Ovary (tissue), 10 donors: ENCODE data around the gene PWWP2B. TPM values are rescaled to one million over a fixed set of nuclear protein-coding genes. Genes with fewer than 3 reads are reported as not detected.

Experiments used
- DNase-seq, 5 donors: peaks; one replicate each; pipeline ENCODE4 v3.0.0-alpha.2; 2019 to 2020
- H3K27ac ChIP-seq, 2 donors: fragments of 200-600 bp; one replicate each; pipeline versions ENCODE4 v1.5.1 to v1.8.0; 2019 to 2022
- H3K27me3 ChIP-seq: fragments of 200-600 bp; one replicate; pipeline ENCODE4 v1.8.0; 2022
- H3K36me3 ChIP-seq: fragments of 200-600 bp; sonication (generic); one replicate; pipeline ENCODE4 v1.5.1; 2019
- H3K4me1 ChIP-seq: one replicate; pipeline ENCODE4 v1.8.1; 2013; ENCODE audit warnings: mild to moderate bottlenecking, moderate library complexity; ENCODE audit not compliant: insufficient read depth
- H3K4me3 ChIP-seq: fragments of 200-600 bp; sonication (generic); one replicate; pipeline ENCODE4 v1.5.1; 2017
- H3K9me3 ChIP-seq, 2 donors: fragments of 200-600 bp in 1 of 2; sonication (generic) in 1 of 2; one replicate each; pipeline versions ENCODE4 v1.5.1 to v1.8.1; 2013 to 2019; ENCODE audit warnings: mild to moderate bottlenecking in 1 of 2, moderate library complexity in 1 of 2
- EP300 ChIP-seq: sonication (generic); formaldehyde crosslinking; IDR thresholded peaks from one replicate; pipeline ENCODE4 v1.6.1; 2017; ENCODE audit warnings: antibody characterized with exemption
- POLR2A ChIP-seq: fragments of 450-650 bp; IDR thresholded peaks from one replicate; pipeline ENCODE4 v1.6.1; 2017; ENCODE audit warnings: antibody characterized with exemption, mild to moderate bottlenecking, moderate library complexity
- WGBS, 3 donors: extraction: QIAGEN DNeasy Blood & Tissue Kit in 1 of 3; methylation state at CpG; one replicate each; pipeline versions ENCODE4 v1.1.5 to v1.1.7; 2013 to 2017; 5-methylcytosine and 5-hydroxymethylcytosine counted together
- intact Hi-C, 4 donors: fragments of 100-400 bp; cut with DNase I; formaldehyde crosslinking; loops; one replicate each; pipeline versions ENCODE4 v1.11.0 to v1.15.1; 2022 to 2023
- long read RNA-seq, 3 donors: library from polyadenylated mRNA in 2 of 3; unstranded in 2 of 3; transcript quantifications; one replicate each; pipeline ENCODE4 v2.0.0 and lab custom pipeline, GENCODE V29; 2021 to 2026
- polyA plus RNA-seq, 2 donors: library from polyadenylated mRNA; stranded (reverse); fragments of 200-250 nt in 1 of 2; fragments of 350-450 nt in 1 of 2; fragmentation: Illumina TruSeq in 1 of 2; extraction: RNeasy Lipid Tissue Mini Kit (QIAGEN cat#74804) in 1 of 2; gene quantifications; one replicate each; pipeline ENCODE4 v1.2.3, GENCODE V29; 2013 to 2014
- total RNA-seq, 7 donors: library from RNA; depleted of rRNA in 2 of 7; stranded (reverse); fragments of >200 nt in 2 of 7; fragmentation: NEBNext Ultra II Directional in 3 of 7; extraction: Animal tissue kit (Norgen Biotek cat#: 25700) in 3 of 7; gene quantifications; one replicate each; pipeline versions ENCODE4 v1.1.0 to v1.2.4, GENCODE V29; 2016 to 2023
- TF ChIP-seq, protein P1 (sequence below), 3 donors: fragments of 450-650 bp in 2 of 3; fragments of 200-600 bp in 1 of 3; IDR thresholded peaks; one replicate each; pipeline versions ENCODE4 v1.5.1 to v1.8.0; 2016 to 2022; ENCODE audit warnings: antibody characterized with exemption in 3 of 3, mild to moderate bottlenecking in 1 of 3
- donor health status: DM: no; HTN: no; CAD: no; lungs with moderate emphysema.
- donor health status: DM: no; HTN: no; CAD: no.
- donor health status: Bipolar disorder and iron deficiency.
- donor health status: DM: yes; HTN: yes; CAD: no.
- donor health status: DM: no; HTN: no; CAD: no.
- donor health status: DM: yes; HTN: yes; CAD: no.

PWWP2B gene
- total RNA-seq = 10 to 100 TPM in 6 of 7 donors, 1 to 10 TPM in 1; 7.3 to 26.0 (median 17.6) TPM
- polyA plus RNA-seq = 1 to 10 TPM; 1.1 to 8.5 TPM
- long read RNA-seq, donor 1, partial matches to known transcripts = 14 of 16 reads
- long read RNA-seq, donor 1, other reads (novel, unspliced or antisense) = 2 of 16 reads
- long read RNA-seq, donor 2, partial matches to known transcripts = 0 of 3 reads
- long read RNA-seq, donor 2, other reads (novel, unspliced or antisense) = 0 of 3 reads
- long read RNA-seq, donor 3, transcript PWWP2B-201 (3 exons, 2,651 nt) = major isoform, 28 of 41 reads
- long read RNA-seq, donor 3, partial matches to known transcripts = 8 of 41 reads
- long read RNA-seq, donor 3, other reads (novel, unspliced or antisense) = 3 of 41 reads

GRCh38 chr10:132397036-132397541 is at the start of gene PWWP2B:
TSS of gene PWWP2B (plus strand) at chr10:132397200. CDS start at chr10:132397227, 27 bp downstream.
- intact Hi-C loops = loop anchor here in 2 of 4 donors (10.0 kb wide), 2 partner anchors 138 to 248 kb away; partner anchors contain the start of gene INPP5A (in 1 of the 2)
- TF ChIP-seq POLR2A = no peak
- TF ChIP-seq EP300 = no peak
- TF ChIP-seq, protein P1, sequence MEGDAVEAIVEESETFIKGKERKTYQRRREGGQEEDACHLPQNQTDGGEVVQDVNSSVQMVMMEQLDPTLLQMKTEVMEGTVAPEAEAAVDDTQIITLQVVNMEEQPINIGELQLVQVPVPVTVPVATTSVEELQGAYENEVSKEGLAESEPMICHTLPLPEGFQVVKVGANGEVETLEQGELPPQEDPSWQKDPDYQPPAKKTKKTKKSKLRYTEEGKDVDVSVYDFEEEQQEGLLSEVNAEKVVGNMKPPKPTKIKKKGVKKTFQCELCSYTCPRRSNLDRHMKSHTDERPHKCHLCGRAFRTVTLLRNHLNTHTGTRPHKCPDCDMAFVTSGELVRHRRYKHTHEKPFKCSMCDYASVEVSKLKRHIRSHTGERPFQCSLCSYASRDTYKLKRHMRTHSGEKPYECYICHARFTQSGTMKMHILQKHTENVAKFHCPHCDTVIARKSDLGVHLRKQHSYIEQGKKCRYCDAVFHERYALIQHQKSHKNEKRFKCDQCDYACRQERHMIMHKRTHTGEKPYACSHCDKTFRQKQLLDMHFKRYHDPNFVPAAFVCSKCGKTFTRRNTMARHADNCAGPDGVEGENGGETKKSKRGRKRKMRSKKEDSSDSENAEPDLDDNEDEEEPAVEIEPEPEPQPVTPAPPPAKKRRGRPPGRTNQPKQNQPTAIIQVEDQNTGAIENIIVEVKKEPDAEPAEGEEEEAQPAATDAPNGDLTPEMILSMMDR (IDR thresholded peaks at IDR 0.05) = no peak
- H3K9me3 ChIP-seq = no peaks in the 10 kb centered on the region
- 0 to 1% (median 0%) methylated on average over 11 to 86 of the region's 86 CpGs for WGBS, 3 donors
- peak; percentile 55 to 79 (median 75) for DNase-seq
- H3K4me1 ChIP-seq = peaks cover 11% of the 10 kb centered on the region
- H3K27me3 ChIP-seq = no peaks in the 10 kb centered on the region
- peak within 1 kb of the TSS; percentile 74 for H3K4me3 ChIP-seq
- peak within 1 kb of the TSS; percentile 97 to 98 for H3K27ac ChIP-seq
- no peaks in the 10 kb centered on the region for H3K36me3 ChIP-seq

GRCh38 chr10:132347211-132347930 is 49.6 kb upstream of the PWWP2B start:
- peak in 1 of 5 donors; percentile 27 for DNase-seq

GRCh38 chr10:132347931-132348267 is 49.1 kb upstream of the PWWP2B start:
- H3K9me3 ChIP-seq = no peaks in the 10 kb centered on the region
- H3K4me1 ChIP-seq = no peaks in the 10 kb centered on the region
- peak in 1 of 5 donors; percentile 21 for DNase-seq
- H3K27ac ChIP-seq = no peak overlapping the region
- TF ChIP-seq EP300 = no peak
- TF ChIP-seq, protein P1 (IDR thresholded peaks at IDR 0.05) = no peak
- no peak for TF ChIP-seq POLR2A
- H3K36me3 ChIP-seq = no peaks in the 10 kb centered on the region
- 85 to 87% (median 87%) methylated on average over 13 of the region's 13 CpGs for WGBS, 3 donors
- H3K27me3 ChIP-seq = no peaks in the 10 kb centered on the region
- no peak overlapping the region for H3K4me3 ChIP-seq
- intact Hi-C loops = no loop called here

More at GRCh38 chr10:132347211-132347930, 49.6 kb upstream of the PWWP2B start:
- Histone ChIP-seq H3K27ac (no peak overlapping the region), H3K9me3 (no peaks in the 10 kb centered on the region), H3K27me3 (no peaks in the 10 kb centered on the region), H3K4me3 (no peak overlapping the region), H3K36me3 (no peaks in the 10 kb centered on the region), H3K4me1 (no peaks in the 10 kb centered on the region)
- intact Hi-C loops = no loop called here
- WGBS, 3 donors = 85 to 89% (median 88%) methylated on average over 23 of the region's 23 CpGs
- TF ChIP-seq, protein P1 (IDR thresholded peaks at IDR 0.05) = no peak
- TF ChIP-seq EP300 = no peak
- no peak for TF ChIP-seq POLR2A

DNA sequence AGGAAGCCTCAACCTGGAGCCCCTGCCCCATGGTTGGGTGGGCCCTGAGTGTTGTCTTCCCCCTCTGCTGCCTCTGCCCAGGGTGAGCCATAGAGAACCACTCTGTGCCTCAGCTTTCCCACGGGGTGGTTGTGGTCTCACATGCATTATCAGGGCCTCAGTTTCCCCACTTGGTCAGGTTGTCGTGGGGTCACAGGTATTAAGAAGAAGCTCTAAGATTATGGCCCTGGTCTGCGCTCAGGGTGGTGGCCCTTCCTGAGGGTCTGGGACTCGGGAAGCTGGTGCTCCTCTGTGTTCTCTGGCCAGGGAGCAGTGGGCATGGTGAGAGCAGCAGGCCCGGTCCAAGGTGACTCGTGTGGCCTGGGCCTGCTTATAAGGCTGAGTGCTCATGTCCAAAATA is 47.2 kb upstream of the PWWP2B start:
- DNase-seq = peak in 1 of 5 donors; percentile 13
- Histone ChIP-seq H3K9me3 (no peaks in the 10 kb centered on the region), H3K27ac (no peak overlapping the region), H3K4me3 (no peak overlapping the region), H3K4me1 (no peaks in the 10 kb centered on the region), H3K27me3 (no peaks in the 10 kb centered on the region), H3K36me3 (no peaks in the 10 kb centered on the region)
- WGBS, 3 donors = 84 to 87% (median 87%) methylated on average over 6 of the region's 6 CpGs
- no peak for TF ChIP-seq EP300
- intact Hi-C loops = loop anchor here in 2 of 4 donors (5.0 kb wide), 1 partner anchor 127 kb away; no protein-coding TSS in a partner anchor
